ENCODE data around the gene VPREB3. TPM values are rescaled to one million over a fixed set of nuclear protein-coding genes. Genes with fewer than 3 reads are reported as not detected.

The VPREB3 gene
- total RNA-seq, 5 donors from 2014 or later (not counting 1 experiment from before 2014, with no cell fraction given): 1.5 to 2.6 (median 1.7) TPM; not detected in 1

GRCh38 chr22:23749841-23750301, 4.4 kb downstream of the VPREB3 start:
- Histone ChIP-seq H3K27ac (ENCODE audit: low read length) (no peak overlapping the region), H3K4me3 (ENCODE audit: control insufficient read depth in 1 of 2, extremely low read depth in 1 of 2, low read length in 1 of 2) (no peak overlapping the region), H3K9me3 (no peaks in the 10 kb centered on the region), H3K36me3 (ENCODE audit: control insufficient read depth in 2 of 2, extremely low read depth in 1 of 2, insufficient read depth in 1 of 2, low read length in 1 of 2) (peaks cover 0 to 1% of the 10 kb centered on the region in 2 donors), H3K27me3 (replicated peaks in 1 of 2; ENCODE audit: control insufficient read depth in 2 of 2, extremely low read depth in 1 of 2, insufficient read depth in 2 of 2, low read length in 1 of 2) (peaks cover 0 to 2% of the 10 kb centered on the region in 2 experiments), H3K4me1 (ENCODE audit: control insufficient read depth in 1 of 2, extremely low read depth in 1 of 2, insufficient read depth in 2 of 2, low read length in 2 of 2) (peaks cover 7 to 19% of the 10 kb centered on the region in 2 experiments)
- Mint-ChIP-seq H3K27me3 (no peaks in the 10 kb centered on the region), H3K4me1 (peaks cover 9 to 19% (median 13%) of the 10 kb centered on the region in 3 donors), H3K4me3 (peak overlapping the region; percentile 73 to 79 (median 78)), H3K27ac (no peak overlapping the region), H3K9me3 (peaks cover 0 to 3% (median 0%) of the 10 kb centered on the region in 3 donors), H3K36me3 (peaks cover 4% of the 10 kb centered on the region)
- ChIA-PET POLR2A (no interaction called here), CTCF (no interaction called here)
- no peak for DNase-seq
- 96% methylated on average over 11 of the region's 12 CpGs for WGBS (ENCODE audit: insufficient coverage)
- ATAC-seq (replicated peaks in 1 of 4): no peak

GRCh38 chr22:23745791-23746190, 8.4 kb downstream of the VPREB3 start:
- no peak for ATAC-seq (replicated peaks in 1 of 4)
- POLR2A ChIA-PET: no interaction called here
- peaks cover 0 to 11% (median 6%) of the 10 kb centered on the region in 3 donors for H3K9me3 Mint-ChIP-seq

GRCh38 chr22:23744485-23744884, 9.7 kb downstream of the VPREB3 start:
- 96% methylated on average over 11 of the region's 14 CpGs for WGBS (ENCODE audit: insufficient coverage)

More at GRCh38 chr22:23745791-23746190, 8.4 kb downstream of the VPREB3 start:
- Histone ChIP-seq H3K4me3 (ENCODE audit: control insufficient read depth in 1 of 2, extremely low read depth in 1 of 2, low read length in 1 of 2) (no peak overlapping the region), H3K4me1 (ENCODE audit: control insufficient read depth in 1 of 2, extremely low read depth in 1 of 2, insufficient read depth in 2 of 2, low read length in 2 of 2) (peaks cover 2 to 11% of the 10 kb centered on the region in 2 experiments), H3K9me3 (no peaks in the 10 kb centered on the region), H3K27me3 (replicated peaks in 1 of 2; ENCODE audit: control insufficient read depth in 2 of 2, extremely low read depth in 1 of 2, insufficient read depth in 2 of 2, low read length in 1 of 2) (no peaks in the 10 kb centered on the region), H3K36me3 (ENCODE audit: control insufficient read depth in 2 of 2, extremely low read depth in 1 of 2, insufficient read depth in 1 of 2, low read length in 1 of 2) (peaks cover 4 to 17% of the 10 kb centered on the region in 2 donors), H3K27ac (ENCODE audit: low read length) (no peak overlapping the region)
- Mint-ChIP-seq H3K36me3 (peaks cover 22% of the 10 kb centered on the region), H3K27ac (peak overlapping the region in 1 of 2 donors; percentile 28), H3K4me1 (peaks cover 9 to 13% (median 12%) of the 10 kb centered on the region in 3 donors), H3K4me3 (no peak overlapping the region), H3K27me3 (no peaks in the 10 kb centered on the region)
- CTCF ChIA-PET: interaction anchor here in 1 of 2 donors (0.6 kb wide), 1 partner anchor 52 kb away, joined by 3 read pairs; no protein-coding TSS in a partner anchor
- WGBS (ENCODE audit: insufficient coverage): 92% methylated on average over 5 of the region's 6 CpGs
- no peak for DNase-seq

GRCh38 chr22:23744001-23744400, 10.2 kb downstream of the VPREB3 start:
- Mint-ChIP-seq H3K4me3 (no peak overlapping the region), H3K4me1 (no peaks in the 10 kb centered on the region), H3K27me3 (no peaks in the 10 kb centered on the region), H3K27ac (no peak overlapping the region), H3K36me3 (peaks cover 22% of the 10 kb centered on the region), H3K9me3 (peaks cover 0 to 11% (median 6%) of the 10 kb centered on the region in 3 donors)
- H3K4me3 ChIP-seq (ENCODE audit: control insufficient read depth in 1 of 2, extremely low read depth in 1 of 2, low read length in 1 of 2): no peak overlapping the region
- over 99% methylated on average over 10 of the region's 13 CpGs for WGBS (ENCODE audit: insufficient coverage)
- POLR2A ChIA-PET: no interaction called here
- no peak overlapping the region for H3K27ac ChIP-seq (ENCODE audit: low read length)
- peaks cover 4 to 17% of the 10 kb centered on the region in 2 donors for H3K36me3 ChIP-seq (ENCODE audit: control insufficient read depth in 2 of 2, extremely low read depth in 1 of 2, insufficient read depth in 1 of 2, low read length in 1 of 2)
- no peak for ATAC-seq (replicated peaks in 1 of 4)
- no peaks in the 10 kb centered on the region for H3K4me1 ChIP-seq (ENCODE audit: control insufficient read depth in 1 of 2, extremely low read depth in 1 of 2, insufficient read depth in 2 of 2, low read length in 2 of 2)
- no peaks in the 10 kb centered on the region for H3K27me3 ChIP-seq (replicated peaks in 1 of 2; ENCODE audit: control insufficient read depth in 2 of 2, extremely low read depth in 1 of 2, insufficient read depth in 2 of 2, low read length in 1 of 2)
- no peaks in the 10 kb centered on the region for H3K9me3 ChIP-seq
- no peak for DNase-seq
- CTCF ChIA-PET: no interaction called here

More at GRCh38 chr22:23744485-23744884, 9.7 kb downstream of the VPREB3 start:
- H3K4me1 Mint-ChIP-seq: peaks cover 0 to under 1% (median 0%) of the 10 kb centered on the region in 3 donors
- H3K36me3 Mint-ChIP-seq: peaks cover 22% of the 10 kb centered on the region
- no peak overlapping the region for H3K4me3 Mint-ChIP-seq
- Histone ChIP-seq H3K9me3 (no peaks in the 10 kb centered on the region), H3K27ac (ENCODE audit: low read length) (no peak overlapping the region), H3K27me3 (replicated peaks in 1 of 2; ENCODE audit: control insufficient read depth in 2 of 2, extremely low read depth in 1 of 2, insufficient read depth in 2 of 2, low read length in 1 of 2) (no peaks in the 10 kb centered on the region), H3K36me3 (ENCODE audit: control insufficient read depth in 2 of 2, extremely low read depth in 1 of 2, insufficient read depth in 1 of 2, low read length in 1 of 2) (peaks cover 4 to 17% of the 10 kb centered on the region in 2 donors), H3K4me3 (ENCODE audit: control insufficient read depth in 1 of 2, extremely low read depth in 1 of 2, low read length in 1 of 2) (no peak overlapping the region), H3K4me1 (ENCODE audit: control insufficient read depth in 1 of 2, extremely low read depth in 1 of 2, insufficient read depth in 2 of 2, low read length in 2 of 2) (no peaks in the 10 kb centered on the region)
- peaks cover 0 to 11% (median 6%) of the 10 kb centered on the region in 3 donors for H3K9me3 Mint-ChIP-seq
- ChIA-PET POLR2A (no interaction called here), CTCF (no interaction called here)
- H3K27me3 Mint-ChIP-seq: no peaks in the 10 kb centered on the region
- DNase-seq (no peak), ATAC-seq (replicated peaks in 1 of 4) (no peak)
- H3K27ac Mint-ChIP-seq: no peak overlapping the region

GRCh38 chr22:23743303-23743705, 10.9 kb downstream of the VPREB3 start:
- H3K27ac ChIP-seq (ENCODE audit: low read length): no peak overlapping the region
- H3K27ac Mint-ChIP-seq: no peak overlapping the region
- no peaks in the 10 kb centered on the region for H3K27me3 Mint-ChIP-seq
- DNase-seq (no peak), ATAC-seq (replicated peaks in 1 of 4) (no peak)
- ChIA-PET POLR2A (no interaction called here), CTCF (no interaction called here)
- no peak overlapping the region for H3K4me3 ChIP-seq (ENCODE audit: control insufficient read depth in 1 of 2, extremely low read depth in 1 of 2, low read length in 1 of 2)
- peaks cover 0 to 11% (median 6%) of the 10 kb centered on the region in 3 donors for H3K9me3 Mint-ChIP-seq
- no peaks in the 10 kb centered on the region for H3K4me1 ChIP-seq (ENCODE audit: control insufficient read depth in 1 of 2, extremely low read depth in 1 of 2, insufficient read depth in 2 of 2, low read length in 2 of 2)
- H3K27me3 ChIP-seq (replicated peaks in 1 of 2; ENCODE audit: control insufficient read depth in 2 of 2, extremely low read depth in 1 of 2, insufficient read depth in 2 of 2, low read length in 1 of 2): no peaks in the 10 kb centered on the region
- H3K36me3 Mint-ChIP-seq: peaks cover 22% of the 10 kb centered on the region
- no peaks in the 10 kb centered on the region for H3K9me3 ChIP-seq
- H3K4me3 Mint-ChIP-seq: no peak overlapping the region
- no peaks in the 10 kb centered on the region for H3K4me1 Mint-ChIP-seq
- H3K36me3 ChIP-seq (ENCODE audit: control insufficient read depth in 2 of 2, extremely low read depth in 1 of 2, insufficient read depth in 1 of 2, low read length in 1 of 2): peaks cover 4 to 17% of the 10 kb centered on the region in 2 donors
- no CpG with 5 or more reads among the region's 2 CpGs for whole genome bisulfite sequencing (ENCODE audit: insufficient coverage)

GRCh38 chr22:23742505-23743264, 11.5 kb downstream of the VPREB3 start:
- Histone ChIP-seq H3K27me3 (replicated peaks in 1 of 2; ENCODE audit: control insufficient read depth in 2 of 2, extremely low read depth in 1 of 2, insufficient read depth in 2 of 2, low read length in 1 of 2) (no peaks in the 10 kb centered on the region), H3K36me3 (ENCODE audit: control insufficient read depth in 2 of 2, extremely low read depth in 1 of 2, insufficient read depth in 1 of 2, low read length in 1 of 2) (peaks cover 4 to 17% of the 10 kb centered on the region in 2 donors), H3K4me3 (ENCODE audit: control insufficient read depth in 1 of 2, extremely low read depth in 1 of 2, low read length in 1 of 2) (no peak overlapping the region), H3K4me1 (ENCODE audit: control insufficient read depth in 1 of 2, extremely low read depth in 1 of 2, insufficient read depth in 2 of 2, low read length in 2 of 2) (no peaks in the 10 kb centered on the region), H3K27ac (ENCODE audit: low read length) (no peak overlapping the region), H3K9me3 (no peaks in the 10 kb centered on the region)
- Mint-ChIP-seq H3K4me1 (no peaks in the 10 kb centered on the region), H3K27ac (no peak overlapping the region), H3K9me3 (peaks cover 0 to 11% (median 6%) of the 10 kb centered on the region in 3 donors), H3K4me3 (no peak overlapping the region), H3K27me3 (no peaks in the 10 kb centered on the region), H3K36me3 (peaks cover 22% of the 10 kb centered on the region)
- DNase-seq: no peak
- ATAC-seq (replicated peaks in 1 of 4): no peak
- ChIA-PET POLR2A (no interaction called here), CTCF (no interaction called here)
- 82% methylated on average over 3 of the region's 7 CpGs for WGBS (ENCODE audit: insufficient coverage)
